Fibroblast of skin of left biceps (primary cell): Measurements from ENCODE around the gene SPACDR.

Source experiments
- DNase-seq, 2 experiments: peaks; one replicate each; pipeline ENCODE4 v3.0.0-alpha.2; 2013; ENCODE audit warnings: low read depth in 2 of 2

Gene SPACDR

GRCh38 chr7:100413346-100413745 lies 50.7 kb downstream of the SPACDR start:
- DNase-seq = no peak

- no peak for DNase-seq
Measured at GRCh38 chr7:100411101-100411500, 53.0 kb downstream of the SPACDR start.

GRCh38 chr7:100407285-100408180 lies 56.5 kb downstream of the SPACDR start:
- DNase-seq = peak in 1 of 2 experiments; percentile 29

- DNase-seq = no peak
Measured at GRCh38 chr7:100406767-100407166, 57.3 kb downstream of the SPACDR start.
